Stimulated activated CD4-positive, alpha-beta T cell treated with anti-CD3 and anti-CD28 coated beads, Interleukin-15, amount 100 ng/mL, for 24 hours (primary cell): ENCODE results near the gene TRIM46.

Source experiments
- DNase-seq: peaks from one replicate; pipeline ENCODE4 v3.0.0-alpha.2; 2020

Gene TRIM46

GRCh38 chr1:155173478-155174323 lies at the start of gene TRIM46:
TRIM46 (plus strand) TSS chr1:155173849; CDS start chr1:155173967, 118 bp downstream.
- DNase-seq: peak; percentile 87

GRCh38 chr1:155124503-155125463 lies 48.9 kb upstream of the TRIM46 start:
- no peak for DNase-seq

- no peak for DNase-seq
Observed at GRCh38 chr1:155125511-155125945, 48.1 kb upstream of the TRIM46 start.

- no peak for DNase-seq
Observed at GRCh38 chr1:155125946-155126555, 47.6 kb upstream of the TRIM46 start.

- peak; percentile 46 for DNase-seq
Observed at GRCh38 chr1:155126556-155127104, 47.0 kb upstream of the TRIM46 start.

- DNase-seq: peak; percentile 64
Observed at GRCh38 chr1:155127105-155127966, 46.3 kb upstream of the TRIM46 start, which contains the start of gene EFNA1. EFNA1 (plus strand) TSS chr1:155127876; CDS start chr1:155127978, 102 bp downstream.

GRCh38 chr1:155127967-155128754 lies 45.5 kb upstream of the TRIM46 start:
- no peak for DNase-seq

GRCh38 chr1:155128755-155129473 lies 44.7 kb upstream of the TRIM46 start:
- no peak for DNase-seq

- DNase-seq: no peak
Observed at GRCh38 chr1:155130272-155131006, 43.2 kb upstream of the TRIM46 start.

GRCh38 chr1:155131285-155131684 lies 42.4 kb upstream of the TRIM46 start:
- no peak for DNase-seq

- DNase-seq: no peak
Observed at GRCh38 chr1:155131856-155132255, 41.8 kb upstream of the TRIM46 start.

- no peak for DNase-seq
Observed at GRCh38 chr1:155133799-155134281, 39.8 kb upstream of the TRIM46 start.

GRCh38 chr1:155134322-155134721 lies 39.3 kb upstream of the TRIM46 start:
- DNase-seq: no peak

GRCh38 chr1:155134880-155135414 lies 38.7 kb upstream of the TRIM46 start:
- DNase-seq: peak; percentile 92

GRCh38 chr1:155135415-155136028 lies 38.1 kb upstream of the TRIM46 start, which contains the start of gene SLC50A1:
SLC50A1 (plus strand) TSS chr1:155135852; CDS start chr1:155135912, 60 bp downstream.
- peak; percentile 97 for DNase-seq

GRCh38 chr1:155136748-155137147 lies 36.9 kb upstream of the TRIM46 start:
- no peak for DNase-seq

GRCh38 chr1:155137154-155137949 lies 36.3 kb upstream of the TRIM46 start:
- no peak for DNase-seq
